ENCODE data around the gene TAS2R43. TPM values are rescaled to one million over a fixed set of nuclear protein-coding genes. Genes with fewer than 3 reads are reported as not detected.

Gene TAS2R43
- total RNA-seq, 4 donors from 2014 or later, result 0.39 to 1.3 (median 0.87) TPM

GRCh38 chr12:11081987-11082386 is 10.1 kb downstream of the TAS2R43 start:
- WGBS, result 97% methylated on average over 2 of the region's 2 CpGs
- Histone ChIP-seq H3K27ac (replicated peaks in 1 of 4) (no peak overlapping the region), H3K4me3 (no peak overlapping the region), H3K9me3 (peaks cover 0 to 10% (median 5%) of the 10 kb centered on the region in 4 donors), H3K36me3 (no peaks in the 10 kb centered on the region), H3K27me3 (no peaks in the 10 kb centered on the region), H3K4me1 (no peaks in the 10 kb centered on the region)
- intact Hi-C loops (cut with DNase I), result no loop called here
- TF ChIP-seq POLR2AphosphoS5 (IDR thresholded peaks at IDR 0.05) (no peak), CTCF (IDR thresholded peaks at IDR 0.05) (no peak), POLR2A (IDR thresholded peaks at IDR 0.05; ENCODE audit: low read depth) (no peak), EP300 (IDR thresholded peaks at IDR 0.05) (no peak)
- DNase-seq (ENCODE audit: extremely low spot score), result no peak

GRCh38 chr12:11078246-11078645 is 13.9 kb downstream of the TAS2R43 start:
- Histone ChIP-seq H3K36me3 (no peaks in the 10 kb centered on the region), H3K27me3 (no peaks in the 10 kb centered on the region), H3K27ac (replicated peaks in 1 of 4) (no peak overlapping the region), H3K9me3 (peaks cover 0 to 10% (median 5%) of the 10 kb centered on the region in 4 donors), H3K4me1 (no peaks in the 10 kb centered on the region), H3K4me3 (no peak overlapping the region)
- no peak for TF ChIP-seq EP300 (IDR thresholded peaks at IDR 0.05)
- TF ChIP-seq CTCF (IDR thresholded peaks at IDR 0.05), result no peak
- no peak for TF ChIP-seq POLR2A (IDR thresholded peaks at IDR 0.05; ENCODE audit: low read depth)
- TF ChIP-seq POLR2AphosphoS5 (IDR thresholded peaks at IDR 0.05), result no peak
- intact Hi-C loops (cut with DNase I), result no loop called here
- no peak for DNase-seq (ENCODE audit: extremely low spot score)
- WGBS, result 94% methylated on average over 1 of the region's 1 CpG

GRCh38 chr12:11075642-11076041 is 16.5 kb downstream of the TAS2R43 start:
- Histone ChIP-seq H3K4me1 (peaks cover 0 to 8% (median 2%) of the 10 kb centered on the region in 4 donors), H3K4me3 (no peak overlapping the region), H3K27ac (replicated peaks in 1 of 4) (no peak overlapping the region), H3K36me3 (no peaks in the 10 kb centered on the region), H3K9me3 (peaks cover 0 to 2% (median 0%) of the 10 kb centered on the region in 4 donors), H3K27me3 (no peaks in the 10 kb centered on the region)
- intact Hi-C loops (cut with DNase I), result no loop called here
- DNase-seq (ENCODE audit: extremely low spot score), result no peak
- 87% methylated on average over 3 of the region's 3 CpGs for WGBS
- TF ChIP-seq POLR2AphosphoS5 (IDR thresholded peaks at IDR 0.05), result no peak
- TF ChIP-seq CTCF (IDR thresholded peaks at IDR 0.05), result no peak
- no peak for TF ChIP-seq POLR2A (IDR thresholded peaks at IDR 0.05; ENCODE audit: low read depth)
- TF ChIP-seq EP300 (IDR thresholded peaks at IDR 0.05), result no peak

DNA sequence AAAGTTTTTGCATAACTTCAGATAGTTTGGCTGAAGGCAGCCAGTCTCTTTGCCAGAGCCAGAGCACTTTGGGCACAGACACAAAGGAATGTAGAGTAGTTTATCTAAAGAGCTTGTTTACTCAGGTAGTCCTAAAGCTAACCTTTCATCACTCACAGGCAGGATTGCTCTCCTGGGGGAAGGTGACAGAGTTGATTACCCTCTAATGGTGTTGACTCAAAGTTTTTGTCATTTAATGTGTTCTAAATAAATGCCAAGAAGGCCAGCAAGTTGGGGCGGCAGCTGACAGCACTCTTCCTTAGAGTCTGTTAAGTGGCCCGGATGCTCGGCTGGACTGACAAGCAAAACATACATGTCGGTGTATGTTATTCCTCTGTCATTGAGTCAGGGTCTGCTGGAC is 20.7 kb downstream of the TAS2R43 start:
- no peak for TF ChIP-seq CTCF (IDR thresholded peaks at IDR 0.05)
- TF ChIP-seq POLR2AphosphoS5 (IDR thresholded peaks at IDR 0.05), result no peak
- TF ChIP-seq POLR2A (IDR thresholded peaks at IDR 0.05; ENCODE audit: low read depth), result no peak
- TF ChIP-seq EP300 (IDR thresholded peaks at IDR 0.05), result no peak
- intact Hi-C loops (cut with DNase I), result loop anchor here (5.0 kb wide), 1 partner anchor 54 kb away; no protein-coding TSS in a partner anchor

GRCh38 chr12:11070999-11071398 is 21.1 kb downstream of the TAS2R43 start:
- intact Hi-C loops (cut with DNase I), result loop anchor here (5.0 kb wide), 1 partner anchor 54 kb away; no protein-coding TSS in a partner anchor
- Histone ChIP-seq H3K4me3 (no peak overlapping the region), H3K9me3 (no peaks in the 10 kb centered on the region), H3K4me1 (peaks cover 0 to 8% (median 6%) of the 10 kb centered on the region in 4 donors), H3K27me3 (no peaks in the 10 kb centered on the region), H3K27ac (replicated peaks in 1 of 4) (no peak overlapping the region), H3K36me3 (no peaks in the 10 kb centered on the region)
- TF ChIP-seq POLR2A (IDR thresholded peaks at IDR 0.05; ENCODE audit: low read depth) (no peak), CTCF (IDR thresholded peaks at IDR 0.05) (no peak)
- DNase-seq (ENCODE audit: extremely low spot score), result no peak
- WGBS, result 59% methylated on average over 1 of the region's 1 CpG

More for the DNA sequence above, 20.7 kb downstream of the TAS2R43 start:
- 72% methylated on average over 4 of the region's 4 CpGs for WGBS
- no peak for DNase-seq (ENCODE audit: extremely low spot score)
- Histone ChIP-seq H3K4me1 (peaks cover 0 to 8% (median 6%) of the 10 kb centered on the region in 4 donors), H3K27me3 (no peaks in the 10 kb centered on the region), H3K4me3 (no peak overlapping the region), H3K36me3 (no peaks in the 10 kb centered on the region), H3K27ac (replicated peaks in 1 of 4) (no peak overlapping the region), H3K9me3 (no peaks in the 10 kb centered on the region)
